KMS-11 (cell line): ENCODE measurements around the gene OR2B2.

Source experiments
- H2AFZ ChIP-seq: fragments of 200-600 bp; sonication (generic); 2 replicates; pipeline ENCODE4 v1.6.1; 2016; ENCODE audit warnings: antibody characterized with exemption, mixed run types, low read depth
- H3K27ac ChIP-seq: fragments of 200-600 bp; sonication (generic); 2 replicates; pipeline ENCODE4 v1.6.1; 2016; ENCODE audit warnings: mild to moderate bottlenecking, mixed run types
- H3K27me3 ChIP-seq: fragments of 200-600 bp; sonication (generic); 2 replicates; pipeline ENCODE4 v1.6.1; 2017; ENCODE audit warnings: mild to moderate bottlenecking, low read depth, mixed run types, moderate library complexity; ENCODE audit not compliant: insufficient read depth
- H3K36me3 ChIP-seq: fragments of 200-600 bp; sonication (generic); 2 replicates; pipeline ENCODE4 v1.6.1; 2017; ENCODE audit warnings: mild to moderate bottlenecking, mixed run types; ENCODE audit not compliant: insufficient read depth
- H3K4me1 ChIP-seq: fragments of 200-600 bp; sonication (generic); 2 replicates; pipeline ENCODE4 v1.6.1; 2016; ENCODE audit warnings: mild to moderate bottlenecking, low read depth, mixed run types; ENCODE audit not compliant: poor library complexity, severe bottlenecking
- H3K4me2 ChIP-seq: fragments of 200-600 bp; sonication (generic); 2 replicates; pipeline ENCODE4 v1.7.0; 2016; ENCODE audit warnings: mild to moderate bottlenecking, mixed run types
- H3K4me3 ChIP-seq: fragments of 200-600 bp; sonication (generic); IDR thresholded peaks from 2 replicates; pipeline ENCODE4 v1.6.1; 2017; ENCODE audit warnings: low read depth, low read length, mixed read lengths; ENCODE audit not compliant: insufficient read depth
- H3K79me2 ChIP-seq: fragments of 200-600 bp; sonication (generic); 2 replicates; pipeline ENCODE4 v1.6.1; 2016; ENCODE audit warnings: low read depth, mixed run types; ENCODE audit not compliant: insufficient read depth
- H3K9ac ChIP-seq: fragments of 200-600 bp; sonication (generic); 2 replicates; pipeline ENCODE4 v1.6.1; 2016; ENCODE audit warnings: mild to moderate bottlenecking, mixed run types
- H4K20me1 ChIP-seq: fragments of 200-600 bp; sonication (generic); 2 replicates; pipeline ENCODE4 v1.6.1; 2016; ENCODE audit warnings: mild to moderate bottlenecking, mixed run types; ENCODE audit not compliant: insufficient read depth
- TF ChIP-seq, protein P1 (sequence below): fragments of 200-600 bp; sonication (generic); conservative IDR thresholded peaks from 2 replicates; pipeline ENCODE4 v1.6.1; 2017; ENCODE audit warnings: low read depth, mild to moderate bottlenecking, antibody characterized with exemption, low read length, moderate library complexity, mixed read lengths

OR2B2 gene

DNA sequence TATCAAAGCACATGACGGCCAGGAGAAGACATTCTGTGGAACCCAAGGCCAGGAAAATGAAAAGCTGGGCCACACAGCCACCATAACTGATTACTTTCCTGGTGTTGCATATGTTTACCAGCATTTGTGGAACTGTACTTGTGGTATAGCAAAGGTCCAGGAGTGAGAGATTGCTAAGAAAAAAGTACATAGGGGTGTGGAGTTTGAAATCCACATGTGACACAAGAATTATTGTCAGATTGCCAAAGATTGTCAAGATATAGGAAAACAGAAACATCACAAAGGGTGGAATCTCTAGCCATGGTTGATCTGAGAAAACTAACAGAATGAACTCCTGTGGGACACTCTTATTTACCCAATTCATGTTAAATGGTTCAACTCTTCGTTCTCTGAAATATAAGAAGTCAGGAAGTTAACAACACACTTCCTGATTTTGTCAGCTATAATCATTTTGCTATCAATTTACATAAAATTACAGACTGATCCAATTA is at the start of gene OR2B2:
Gene OR2B2 (minus strand): TSS at position 441 of the 491 bp plus-strand sequence. CDS start 77 bp downstream, at position 364.
- no peak within 1 kb of the TSS for H3K4me2 ChIP-seq
- H3K4me1 ChIP-seq: no peaks in the 10 kb centered on the region
- H3K27ac ChIP-seq: no peak within 1 kb of the TSS
- no peaks in the 10 kb centered on the region for H3K36me3 ChIP-seq
- H3K79me2 ChIP-seq: no peaks in the 10 kb centered on the region
- H3K9ac ChIP-seq: no peak within 1 kb of the TSS
- H4K20me1 ChIP-seq: no peaks in the 10 kb centered on the region
- no peak within 1 kb of the TSS for H3K4me3 ChIP-seq
- TF ChIP-seq, protein P1, sequence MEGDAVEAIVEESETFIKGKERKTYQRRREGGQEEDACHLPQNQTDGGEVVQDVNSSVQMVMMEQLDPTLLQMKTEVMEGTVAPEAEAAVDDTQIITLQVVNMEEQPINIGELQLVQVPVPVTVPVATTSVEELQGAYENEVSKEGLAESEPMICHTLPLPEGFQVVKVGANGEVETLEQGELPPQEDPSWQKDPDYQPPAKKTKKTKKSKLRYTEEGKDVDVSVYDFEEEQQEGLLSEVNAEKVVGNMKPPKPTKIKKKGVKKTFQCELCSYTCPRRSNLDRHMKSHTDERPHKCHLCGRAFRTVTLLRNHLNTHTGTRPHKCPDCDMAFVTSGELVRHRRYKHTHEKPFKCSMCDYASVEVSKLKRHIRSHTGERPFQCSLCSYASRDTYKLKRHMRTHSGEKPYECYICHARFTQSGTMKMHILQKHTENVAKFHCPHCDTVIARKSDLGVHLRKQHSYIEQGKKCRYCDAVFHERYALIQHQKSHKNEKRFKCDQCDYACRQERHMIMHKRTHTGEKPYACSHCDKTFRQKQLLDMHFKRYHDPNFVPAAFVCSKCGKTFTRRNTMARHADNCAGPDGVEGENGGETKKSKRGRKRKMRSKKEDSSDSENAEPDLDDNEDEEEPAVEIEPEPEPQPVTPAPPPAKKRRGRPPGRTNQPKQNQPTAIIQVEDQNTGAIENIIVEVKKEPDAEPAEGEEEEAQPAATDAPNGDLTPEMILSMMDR: no peak
- H3K27me3 ChIP-seq: no peaks in the 10 kb centered on the region
- H2AFZ ChIP-seq: no peak within 1 kb of the TSS

DNA sequence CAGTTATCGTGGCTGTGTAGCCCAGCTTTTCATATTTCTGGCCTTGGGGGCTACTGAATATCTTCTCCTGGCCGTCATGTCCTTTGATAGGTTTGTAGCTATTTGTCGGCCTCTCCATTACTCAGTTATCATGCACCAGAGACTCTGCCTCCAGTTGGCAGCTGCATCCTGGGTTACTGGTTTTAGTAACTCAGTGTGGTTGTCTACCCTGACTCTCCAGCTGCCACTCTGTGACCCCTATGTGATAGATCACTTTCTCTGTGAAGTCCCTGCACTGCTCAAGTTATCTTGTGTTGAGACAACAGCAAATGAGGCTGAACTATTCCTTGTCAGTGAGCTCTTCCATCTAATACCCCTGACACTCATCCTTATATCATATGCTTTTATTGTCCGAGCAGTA is 45.3 kb upstream of the OR2B2 start:
- H3K4me1 ChIP-seq: no peaks in the 10 kb centered on the region
- H3K27ac ChIP-seq: no peak overlapping the region
- TF ChIP-seq, protein P1: no peak
- H2AFZ ChIP-seq: no peak overlapping the region
- no peaks in the 10 kb centered on the region for H3K36me3 ChIP-seq
- no peaks in the 10 kb centered on the region for H4K20me1 ChIP-seq
- H3K79me2 ChIP-seq: no peaks in the 10 kb centered on the region
- H3K4me3 ChIP-seq: no peak overlapping the region
- no peak overlapping the region for H3K9ac ChIP-seq
- H3K4me2 ChIP-seq: no peak overlapping the region
- H3K27me3 ChIP-seq: no peaks in the 10 kb centered on the region

DNA sequence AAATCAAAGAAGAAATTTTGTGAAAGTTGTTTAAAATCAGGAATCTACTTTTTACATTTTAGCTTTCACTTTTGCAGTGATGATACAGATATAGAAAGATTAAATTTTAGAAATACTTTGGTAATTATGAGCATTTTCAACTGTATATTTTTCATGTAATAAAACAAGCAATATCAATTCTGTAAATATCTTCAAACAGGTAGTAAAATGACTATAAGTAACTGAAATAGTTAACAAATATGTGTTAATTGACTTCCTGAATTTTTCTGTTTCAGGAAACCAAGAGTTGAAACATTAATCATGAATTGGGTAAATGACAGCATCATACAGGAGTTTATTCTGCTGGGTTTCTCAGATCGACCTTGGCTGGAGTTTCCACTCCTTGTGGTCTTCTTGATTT is 44.7 kb upstream of the OR2B2 start, which contains the start of gene OR2B6:
Gene OR2B6 (plus strand): TSS at position 301 of the 400 bp plus-strand sequence. CDS start 0 bp downstream, at position 301.
- TF ChIP-seq, protein P1: no peak
- no peaks in the 10 kb centered on the region for H3K4me1 ChIP-seq
- no peaks in the 10 kb centered on the region for H4K20me1 ChIP-seq
- no peak within 1 kb of the TSS for H3K4me2 ChIP-seq
- H3K36me3 ChIP-seq: no peaks in the 10 kb centered on the region
- no peak within 1 kb of the TSS for H3K9ac ChIP-seq
- H3K79me2 ChIP-seq: no peaks in the 10 kb centered on the region
- H3K4me3 ChIP-seq: no peak within 1 kb of the TSS
- H3K27ac ChIP-seq: no peak within 1 kb of the TSS
- no peaks in the 10 kb centered on the region for H3K27me3 ChIP-seq
- H2AFZ ChIP-seq: no peak within 1 kb of the TSS

DNA sequence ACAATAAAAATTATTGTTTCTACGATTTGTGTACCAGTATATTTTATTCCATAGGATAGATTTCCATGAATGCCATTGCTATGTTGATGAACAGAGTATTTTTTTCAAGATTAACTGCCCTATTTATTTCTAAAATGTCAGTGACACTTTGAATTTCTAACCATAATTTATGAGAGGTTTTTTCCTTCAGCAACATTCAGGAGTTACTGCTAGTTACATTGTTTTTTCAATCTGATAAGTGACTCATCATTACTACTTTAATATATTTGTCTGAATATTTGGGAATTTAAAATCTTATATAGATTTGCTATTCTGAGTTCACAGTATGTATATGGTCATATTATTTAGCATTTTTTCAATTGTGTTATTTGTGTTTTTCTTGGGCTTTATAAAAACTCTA is 38.8 kb upstream of the OR2B2 start:
- H3K79me2 ChIP-seq: no peaks in the 10 kb centered on the region
- H3K27ac ChIP-seq: no peak overlapping the region
- H3K27me3 ChIP-seq: no peaks in the 10 kb centered on the region; the same call in 1 of the 2 replicates
- H3K4me1 ChIP-seq: no peaks in the 10 kb centered on the region
- no peaks in the 10 kb centered on the region for H3K36me3 ChIP-seq
- H3K9ac ChIP-seq: no peak overlapping the region
- no peaks in the 10 kb centered on the region for H4K20me1 ChIP-seq
- H3K4me2 ChIP-seq: no peak overlapping the region
- no peak overlapping the region for H2AFZ ChIP-seq
- H3K4me3 ChIP-seq: no peak overlapping the region
- TF ChIP-seq, protein P1: no peak
